Bone marrow (tissue), 2 donors: Measurements from ENCODE around the gene UPK1A.
A peak's percentile ranks its signal among the peaks of the same experiment; 100 is the strongest.

Experiments
- DNase-seq, 2 donors: peaks; one replicate each; lab custom pipeline; 2025; lab: John Stamatoyannopoulos, UW

UPK1A gene

DNA sequence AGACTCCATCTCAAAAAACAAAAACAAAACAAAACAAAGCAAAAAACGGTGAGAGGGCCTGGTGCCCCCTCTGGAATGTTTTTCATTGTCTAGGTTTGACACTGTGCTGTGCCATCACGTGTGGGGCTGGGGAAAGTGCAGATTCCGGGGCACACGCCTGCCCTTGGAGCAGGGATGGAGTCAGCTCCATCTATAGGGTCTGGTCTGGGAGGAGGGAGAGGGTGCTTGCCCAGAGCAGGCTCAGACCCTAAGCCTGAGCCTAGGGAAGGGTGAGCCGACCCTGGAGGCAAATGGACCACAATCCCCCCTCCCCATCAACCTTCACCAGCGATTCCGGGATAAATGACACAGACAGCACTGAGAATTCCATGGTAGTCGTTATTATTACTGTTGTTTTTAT, 27.1 kb downstream of the UPK1A start:
- DNase-seq: no peak

DNA sequence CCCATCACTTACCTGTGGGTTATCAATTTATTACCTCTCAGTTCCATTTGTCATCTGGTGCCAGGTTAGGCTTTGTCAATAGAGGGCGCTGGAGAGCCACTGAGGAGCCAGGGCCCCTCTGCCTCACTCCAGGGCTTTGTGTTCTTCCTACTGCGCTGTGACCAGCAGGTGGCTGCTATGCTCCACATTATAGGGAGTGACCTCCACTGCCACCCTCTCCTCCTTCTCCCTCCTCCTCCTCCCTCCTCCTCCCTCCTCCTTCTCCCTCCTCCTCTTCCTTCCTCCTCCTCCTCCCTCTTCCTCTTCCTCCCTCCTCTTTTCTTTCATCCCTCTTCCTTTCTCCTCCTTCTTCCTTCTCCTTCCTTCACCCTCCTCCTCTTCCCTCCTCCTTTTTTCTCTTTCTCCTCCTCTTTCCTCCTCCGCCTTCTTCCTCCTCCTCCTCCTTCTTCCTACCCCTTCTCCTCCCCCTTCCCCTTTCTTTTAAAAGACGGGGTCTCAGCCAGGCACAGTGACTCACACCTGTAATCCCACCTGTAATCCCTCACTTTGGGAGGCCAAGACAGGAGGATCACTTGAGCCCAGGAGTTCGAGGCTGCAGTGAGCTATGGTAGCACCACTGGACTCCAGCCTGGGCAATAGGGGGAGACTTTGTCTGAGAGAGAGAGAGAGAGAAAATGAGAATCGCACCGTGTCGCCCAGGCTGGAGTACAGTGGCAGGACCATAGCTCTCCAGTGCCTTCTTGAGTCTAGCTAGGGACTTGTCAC, 27.7 kb downstream of the UPK1A start:
- peak; percentile 50 to 84 for DNase-seq

DNA sequence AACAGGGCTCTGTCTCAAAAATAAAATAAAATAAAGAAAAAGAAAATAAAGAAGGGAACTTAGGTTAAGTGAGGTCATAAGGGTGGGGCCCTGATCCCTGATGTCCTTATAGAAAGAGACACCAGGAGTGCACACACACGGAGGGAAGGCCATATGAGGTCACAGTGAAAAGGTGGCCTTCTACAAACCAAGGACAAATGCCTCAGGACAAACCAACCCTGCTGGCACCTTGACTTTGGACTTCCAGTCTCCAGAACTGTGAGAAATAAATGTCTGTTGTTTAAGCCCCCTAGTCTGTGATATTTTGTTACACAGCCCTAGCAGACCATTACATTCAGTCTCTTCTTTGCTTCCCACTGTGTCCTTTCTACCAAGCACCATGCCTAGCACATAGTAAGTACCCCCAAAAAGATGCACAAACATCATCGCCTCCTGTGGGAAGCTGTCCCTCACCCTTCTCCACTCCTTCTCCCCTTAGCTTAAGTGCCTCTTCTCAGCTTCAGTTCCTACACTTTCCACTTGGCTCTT, 29.6 kb downstream of the UPK1A start:
- DNase-seq: no peak

DNA sequence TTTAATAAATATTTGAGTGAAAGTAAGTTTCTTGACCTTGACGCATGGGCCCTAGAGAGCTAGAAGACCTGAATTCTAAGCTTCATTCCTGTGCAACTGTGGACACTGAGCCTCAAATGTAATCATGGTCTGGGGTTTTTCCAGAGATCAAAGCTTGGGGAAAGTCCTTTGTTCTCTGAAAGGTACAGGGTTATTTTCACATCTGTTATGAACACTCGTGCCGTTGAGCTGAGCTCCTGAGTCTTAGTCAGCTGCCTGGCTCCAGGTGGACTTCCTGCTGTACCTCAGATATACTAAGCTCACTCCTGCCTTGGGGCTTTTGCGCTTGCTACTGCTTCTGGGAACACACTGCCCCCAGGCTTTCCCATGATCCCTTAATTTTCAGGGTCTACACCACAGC, 30.5 kb downstream of the UPK1A start:
- DNase-seq: no peak

DNA sequence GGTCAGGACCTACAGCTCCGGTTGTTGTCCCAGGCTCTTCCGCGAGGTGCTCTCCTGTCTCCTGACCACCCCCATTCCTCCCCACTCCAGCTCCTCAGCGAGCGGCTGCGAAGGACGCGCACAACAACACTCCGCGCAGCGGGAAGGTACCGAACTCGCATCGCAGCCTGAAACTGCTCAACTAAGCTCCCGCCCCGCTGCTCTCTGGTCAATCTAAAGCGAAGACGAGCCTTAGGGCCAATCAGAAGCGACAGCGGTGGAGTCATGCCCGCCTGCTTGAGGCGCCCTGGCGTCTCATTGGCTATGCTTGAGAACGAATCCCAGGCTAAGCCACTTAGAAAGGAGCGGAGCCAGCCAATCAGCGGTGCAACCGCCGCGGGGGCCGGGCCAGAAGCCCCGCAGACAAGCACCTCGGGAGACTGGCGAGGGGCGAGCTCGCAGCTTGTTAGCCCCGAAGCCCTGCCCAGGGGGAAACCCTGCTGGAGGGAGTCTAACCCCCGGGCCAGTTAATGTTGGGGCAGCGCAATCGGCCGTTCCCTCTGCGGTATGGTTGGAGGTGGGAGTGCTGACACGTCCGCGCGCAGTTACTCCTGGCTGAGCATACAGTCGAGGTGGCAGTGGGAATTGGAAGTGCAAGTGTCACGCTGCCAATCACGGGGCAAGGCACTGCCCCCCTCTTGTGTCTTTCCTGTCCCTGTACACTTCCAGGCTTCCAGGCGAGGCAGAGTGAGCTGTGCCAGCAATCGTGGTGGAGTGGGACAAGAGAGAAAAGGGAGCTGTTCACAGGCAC, 36.1 kb downstream of the UPK1A start:
- DNase-seq: peak; percentile 30 to 91

DNA sequence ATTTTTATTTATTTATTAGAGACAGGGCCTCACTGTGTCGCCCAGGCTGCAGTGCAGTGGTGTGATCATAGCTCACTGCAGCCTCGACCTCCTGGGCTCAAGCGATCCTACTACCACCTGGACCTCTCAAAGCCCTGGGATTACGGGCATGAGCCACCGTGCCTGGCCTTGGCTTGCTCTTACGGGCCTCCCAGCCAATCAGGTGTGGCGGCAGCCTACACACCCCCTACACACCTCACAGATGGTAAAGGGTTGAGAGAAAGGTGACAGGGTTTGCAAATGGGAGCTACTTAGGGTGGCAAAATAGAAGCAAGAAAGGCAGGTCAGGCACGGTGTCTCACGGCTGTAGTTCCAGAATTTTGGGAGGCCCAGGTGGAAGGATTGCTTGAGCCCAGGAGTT, 37.0 kb downstream of the UPK1A start:
- no peak for DNase-seq

DNA sequence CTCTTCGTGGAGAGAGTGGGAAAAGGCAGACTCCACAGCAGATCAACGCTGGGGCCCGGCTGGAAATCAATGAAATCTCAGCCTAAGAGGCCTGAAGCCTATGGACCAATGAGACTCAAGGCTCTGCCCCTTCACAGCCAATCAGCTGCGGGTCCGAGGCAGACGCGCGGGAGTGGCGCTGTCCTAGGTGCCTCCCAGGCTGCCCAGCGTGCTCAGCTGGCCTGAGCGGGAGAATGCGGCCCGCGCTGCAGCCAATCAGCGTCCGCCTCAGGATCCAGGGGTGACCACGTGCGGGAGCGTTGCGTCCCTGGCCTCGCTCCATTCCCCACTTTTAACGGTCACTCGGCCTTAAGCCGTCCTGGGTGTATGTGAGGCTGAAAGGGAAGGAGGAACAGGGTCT, 37.9 kb downstream of the UPK1A start, which contains the start of gene ZBTB32:
Gene ZBTB32 (plus strand): TSS at position 341 of the 400 bp plus-strand sequence. CDS start 10,069 bp downstream, outside the sequence.
- DNase-seq: no peak

DNA sequence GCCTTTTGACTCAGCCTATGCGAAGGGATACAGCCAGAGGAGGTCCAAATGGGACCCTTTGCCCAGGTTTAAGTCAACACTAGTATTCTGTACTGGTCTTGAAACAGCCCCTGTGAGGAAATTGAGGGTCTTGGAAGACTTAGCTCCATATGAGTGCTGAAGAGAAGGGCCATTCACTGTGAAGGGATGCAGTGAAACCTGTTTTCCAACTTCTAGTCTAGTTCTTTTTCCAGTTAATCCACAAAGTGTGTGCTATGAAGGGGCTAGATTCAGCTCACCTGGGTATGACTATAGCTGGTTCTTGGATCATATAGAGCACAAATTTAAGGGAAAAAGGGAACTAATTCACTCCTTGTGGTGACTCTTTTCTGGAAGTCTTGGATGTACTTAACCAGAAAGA, 42.1 kb downstream of the UPK1A start:
- DNase-seq: no peak

DNA sequence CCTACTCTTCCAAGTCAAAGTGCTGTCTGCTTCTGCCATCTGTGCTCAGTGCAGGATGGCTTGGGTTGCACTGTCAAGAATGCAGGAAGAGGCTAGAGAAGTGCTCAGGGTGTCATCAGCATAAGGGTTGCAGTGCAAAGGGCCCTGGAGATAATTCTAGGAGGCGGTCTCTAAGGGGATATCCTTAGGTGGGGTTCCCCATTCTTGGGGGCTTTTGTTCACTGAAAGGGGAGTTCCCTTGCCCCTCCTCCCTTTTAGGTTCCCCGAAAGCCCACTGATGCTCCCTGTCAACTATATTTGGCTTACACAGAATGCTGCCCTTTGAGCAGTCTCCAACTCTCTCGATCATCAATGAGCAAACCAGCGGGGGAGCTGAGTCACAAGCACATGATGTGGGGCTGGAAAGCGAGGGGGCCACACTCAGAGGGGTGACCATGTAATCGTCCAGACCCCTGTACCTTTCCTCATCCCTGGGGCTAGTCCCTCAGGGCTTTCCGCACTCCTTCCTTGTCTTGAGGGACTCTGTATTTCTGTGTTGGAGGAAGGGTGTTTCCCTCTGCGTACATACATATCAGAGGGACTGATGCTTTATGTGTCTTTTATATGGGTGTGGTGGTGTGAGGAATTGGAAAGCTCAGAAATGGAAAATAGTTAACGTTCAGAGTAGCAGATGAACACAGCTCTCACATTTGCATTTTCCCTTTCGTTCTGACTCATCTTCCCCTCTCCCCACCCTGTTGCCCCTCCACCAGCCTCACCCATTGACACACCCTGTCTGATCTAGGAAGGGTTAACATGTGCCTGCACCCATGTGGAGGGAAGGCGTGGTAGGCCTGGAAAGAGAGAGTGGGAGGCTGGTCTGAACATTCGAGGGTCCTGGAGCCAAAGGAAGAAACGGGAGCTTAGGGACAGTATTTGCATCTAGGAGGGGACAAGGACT, 44.7 kb downstream of the UPK1A start:
- no peak for DNase-seq

DNA sequence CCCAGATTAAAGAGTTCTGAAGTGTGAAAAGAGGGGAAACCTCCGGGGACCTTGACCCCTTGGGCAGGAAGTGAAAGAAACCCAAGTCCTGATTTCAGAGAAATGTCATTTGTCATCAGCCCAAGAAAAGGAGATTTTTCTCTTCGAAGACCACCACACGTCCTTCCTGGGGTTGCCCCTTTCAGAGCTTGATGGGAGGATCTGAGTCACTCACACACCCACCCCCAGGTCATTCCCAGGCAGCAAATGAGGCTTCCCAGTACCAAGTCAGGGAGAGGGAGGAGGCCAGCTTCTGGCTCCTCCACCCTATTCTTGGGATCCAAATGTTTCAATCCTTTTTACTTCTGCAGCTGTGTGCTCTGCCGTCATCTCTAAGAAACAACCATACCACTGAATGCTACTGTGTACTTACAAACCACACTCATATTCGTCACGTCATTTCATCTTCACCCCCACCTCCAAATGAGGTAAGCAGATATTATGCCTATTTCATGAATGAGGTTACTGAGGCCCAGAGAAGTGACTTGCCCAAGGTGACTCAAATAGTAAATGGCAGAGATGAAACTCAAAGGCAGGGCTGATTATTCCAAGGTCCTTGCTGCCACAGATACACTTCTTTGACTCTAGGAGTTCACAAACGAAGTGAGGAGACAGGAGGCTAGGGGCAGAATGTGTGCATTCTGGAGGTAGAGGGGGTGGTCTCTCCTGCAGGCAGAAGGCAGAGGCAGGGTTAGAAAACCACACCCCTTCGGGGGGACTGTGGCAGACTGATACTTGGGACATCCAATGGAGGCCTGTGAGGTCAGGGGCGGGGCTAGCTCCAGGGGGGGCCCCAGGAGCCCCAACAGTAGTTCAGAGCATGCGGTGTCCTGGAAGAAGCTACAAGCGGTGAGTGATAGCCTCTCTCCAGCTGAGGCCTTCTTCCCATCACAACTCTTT, 46.5 kb downstream of the UPK1A start:
- no peak for DNase-seq

DNA sequence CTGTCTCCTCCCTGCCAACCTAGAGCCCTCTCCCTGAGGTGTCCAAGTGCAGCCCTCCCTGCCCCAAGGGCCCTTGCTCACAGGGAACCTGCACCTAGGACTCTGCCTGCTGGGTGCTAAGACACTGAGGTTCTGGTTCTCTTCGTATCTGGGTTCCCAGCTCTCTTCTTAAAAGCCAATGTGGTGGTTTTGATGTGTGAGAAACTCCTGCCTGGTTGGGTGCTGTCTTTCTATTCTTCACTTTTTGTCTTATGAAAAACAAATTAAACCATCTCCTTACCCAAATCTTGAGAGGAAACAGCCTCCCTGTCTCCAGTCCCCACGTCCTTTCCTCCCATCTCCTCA, 47.2 kb downstream of the UPK1A start:
- DNase-seq: no peak

DNA sequence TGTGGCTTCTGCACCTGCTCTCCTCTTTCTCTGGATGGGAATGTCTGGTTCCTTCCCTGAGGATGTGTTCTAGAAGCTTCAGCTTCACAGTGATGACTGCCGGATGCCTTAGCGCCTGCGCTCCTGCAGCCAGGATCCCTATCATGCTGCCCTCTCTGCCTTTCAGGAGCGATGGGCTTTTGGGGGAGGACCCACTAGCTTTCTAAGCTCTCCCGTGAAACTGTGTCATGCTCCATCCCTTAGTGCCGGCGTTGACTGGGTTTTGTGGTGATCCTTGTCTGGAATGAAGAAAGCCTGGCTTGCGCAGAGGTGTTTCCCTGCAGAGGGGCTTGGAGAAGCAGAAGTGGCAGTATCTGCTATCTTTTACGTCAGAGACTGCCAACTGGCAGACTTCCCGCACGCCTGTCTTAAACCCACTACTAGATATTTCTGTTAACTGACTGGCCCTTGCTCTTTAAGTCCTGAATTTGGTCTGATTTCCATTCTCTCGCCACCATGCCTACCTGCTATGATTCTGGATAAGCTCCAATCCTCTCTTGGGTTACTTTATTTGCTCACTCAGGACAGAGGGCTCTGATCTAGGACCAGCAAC, 47.7 kb downstream of the UPK1A start:
- DNase-seq: no peak

DNA sequence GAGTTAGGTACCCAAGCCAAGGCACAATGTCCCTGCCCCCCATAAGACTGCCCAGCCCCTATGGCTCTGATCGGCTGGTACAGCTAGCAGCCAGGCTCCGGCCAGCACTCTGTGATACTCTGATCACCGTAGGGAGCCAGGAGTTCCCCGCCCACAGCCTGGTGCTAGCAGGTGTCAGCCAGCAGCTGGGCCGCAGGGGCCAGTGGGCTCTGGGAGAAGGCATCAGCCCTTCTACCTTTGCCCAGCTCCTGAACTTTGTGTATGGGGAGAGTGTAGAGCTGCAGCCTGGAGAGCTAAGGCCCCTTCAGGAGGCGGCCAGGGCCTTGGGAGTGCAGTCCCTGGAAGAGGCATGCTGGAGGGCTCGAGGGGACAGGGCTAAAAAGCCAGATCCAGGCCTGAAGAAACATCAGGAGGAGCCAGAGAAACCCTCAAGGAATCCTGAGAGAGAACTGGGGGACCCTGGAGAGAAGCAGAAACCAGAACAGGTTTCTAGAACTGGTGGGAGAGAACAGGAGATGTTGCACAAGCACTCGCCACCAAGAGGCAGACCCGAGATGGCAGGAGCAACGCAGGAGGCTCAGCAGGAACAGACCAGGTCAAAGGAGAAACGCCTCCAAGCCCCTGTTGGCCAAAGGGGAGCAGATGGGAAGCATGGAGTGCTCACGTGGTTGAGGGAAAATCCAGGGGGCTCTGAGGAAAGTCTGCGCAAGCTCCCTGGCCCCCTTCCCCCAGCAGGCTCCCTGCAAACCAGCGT, 48.5 kb downstream of the UPK1A start:
- DNase-seq: no peak

DNA sequence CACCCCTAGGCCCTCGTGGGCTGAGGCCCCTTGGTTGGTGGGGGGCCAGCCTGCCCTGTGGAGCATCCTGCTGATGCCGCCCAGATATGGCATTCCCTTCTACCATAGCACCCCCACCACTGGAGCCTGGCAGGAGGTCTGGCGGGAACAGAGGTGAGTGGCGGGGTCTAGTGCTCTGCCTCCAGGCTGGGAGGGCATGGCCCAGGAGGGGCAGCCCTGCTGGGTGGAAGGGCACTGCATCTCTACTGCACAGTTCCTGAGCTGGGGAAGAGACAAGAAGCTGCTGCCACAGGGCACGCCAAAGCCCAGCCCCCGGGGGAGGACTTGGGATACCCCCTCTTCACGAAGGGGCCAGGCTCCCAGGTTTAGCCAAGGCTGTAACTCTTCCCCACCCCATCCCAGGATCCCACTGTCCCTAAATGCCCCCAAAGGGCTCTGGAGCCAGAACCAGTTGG, 49.1 kb downstream of the UPK1A start:
- DNase-seq: no peak

DNA sequence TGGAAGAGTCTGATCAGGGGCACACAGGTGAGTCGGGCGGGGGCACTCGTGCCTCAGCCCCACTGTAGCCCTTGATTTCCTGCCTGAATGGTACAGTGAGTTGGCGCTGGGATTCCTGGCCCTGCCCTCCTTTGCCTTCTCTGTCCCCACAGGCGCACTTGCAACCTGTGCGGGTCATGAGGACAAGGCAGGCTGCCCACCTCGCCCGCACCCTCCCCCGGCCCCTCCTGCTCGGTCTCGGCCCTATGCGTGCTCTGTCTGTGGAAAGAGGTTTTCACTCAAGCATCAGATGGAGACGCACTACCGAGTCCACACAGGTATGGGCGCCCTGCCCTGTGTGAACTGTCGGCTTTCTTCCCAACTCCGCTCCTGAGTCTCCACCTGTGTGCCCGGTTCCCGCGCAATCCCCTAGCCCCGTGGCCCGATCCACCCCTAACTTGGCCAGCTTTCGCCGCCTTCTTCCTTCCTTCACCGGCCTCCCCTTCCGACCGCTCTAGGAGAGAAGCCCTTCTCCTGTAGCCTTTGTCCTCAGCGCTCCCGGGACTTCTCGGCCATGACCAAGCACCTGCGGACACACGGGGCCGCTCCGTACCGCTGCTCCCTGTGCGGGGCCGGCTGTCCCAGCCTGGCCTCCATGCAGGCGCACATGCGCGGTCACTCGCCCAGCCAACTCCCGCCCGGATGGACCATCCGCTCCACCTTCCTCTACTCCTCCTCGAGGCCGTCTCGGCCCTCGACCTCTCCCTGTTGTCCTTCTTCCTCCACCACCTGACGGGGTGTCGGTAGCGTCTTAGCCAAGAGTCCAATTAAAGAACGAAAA, 49.9 kb downstream of the UPK1A start:
- DNase-seq: no peak

DNA sequence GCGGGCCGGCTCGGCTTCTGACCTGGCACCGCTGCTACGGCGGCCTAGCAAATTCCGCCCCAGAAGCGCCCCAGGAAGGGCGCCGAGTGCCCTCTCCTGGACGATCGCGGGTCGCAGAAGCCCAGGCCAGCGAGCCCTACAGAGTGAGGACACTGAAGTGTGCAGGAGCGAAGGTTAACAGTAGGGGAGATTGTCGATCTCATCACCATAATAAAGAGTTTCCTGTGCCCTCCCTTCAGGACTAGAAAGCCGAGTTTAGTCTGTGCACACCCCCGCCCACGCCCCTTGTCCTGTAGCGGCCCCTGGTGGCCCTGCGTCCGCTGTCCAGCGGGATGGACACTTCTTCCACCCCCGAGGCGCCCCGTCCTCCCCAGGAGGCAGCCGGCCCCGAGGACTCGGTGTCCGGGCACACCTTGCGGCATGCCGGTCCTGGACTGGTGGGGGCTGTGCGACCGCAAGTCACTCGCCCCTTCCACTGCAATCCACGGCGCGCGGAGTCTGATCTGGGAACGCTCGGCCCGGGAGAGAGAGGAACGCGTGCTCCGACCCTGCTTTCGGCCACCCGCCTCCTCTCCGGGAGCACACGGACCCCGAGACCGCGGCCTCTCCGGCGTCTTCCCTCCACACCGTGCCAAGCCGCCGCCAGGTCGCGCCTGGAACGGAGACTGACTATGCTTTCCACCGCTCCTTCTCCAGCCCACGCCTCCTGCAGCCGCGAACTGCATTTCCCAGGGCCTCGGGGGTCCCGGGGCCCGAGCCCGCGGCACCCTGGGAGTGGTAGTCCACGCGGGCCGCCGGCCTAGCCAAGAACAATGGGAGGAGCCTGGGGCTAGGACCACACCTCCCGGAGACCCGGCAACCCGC, 50.7 kb downstream of the UPK1A start:
- DNase-seq: peak; percentile 85 to 93

DNA sequence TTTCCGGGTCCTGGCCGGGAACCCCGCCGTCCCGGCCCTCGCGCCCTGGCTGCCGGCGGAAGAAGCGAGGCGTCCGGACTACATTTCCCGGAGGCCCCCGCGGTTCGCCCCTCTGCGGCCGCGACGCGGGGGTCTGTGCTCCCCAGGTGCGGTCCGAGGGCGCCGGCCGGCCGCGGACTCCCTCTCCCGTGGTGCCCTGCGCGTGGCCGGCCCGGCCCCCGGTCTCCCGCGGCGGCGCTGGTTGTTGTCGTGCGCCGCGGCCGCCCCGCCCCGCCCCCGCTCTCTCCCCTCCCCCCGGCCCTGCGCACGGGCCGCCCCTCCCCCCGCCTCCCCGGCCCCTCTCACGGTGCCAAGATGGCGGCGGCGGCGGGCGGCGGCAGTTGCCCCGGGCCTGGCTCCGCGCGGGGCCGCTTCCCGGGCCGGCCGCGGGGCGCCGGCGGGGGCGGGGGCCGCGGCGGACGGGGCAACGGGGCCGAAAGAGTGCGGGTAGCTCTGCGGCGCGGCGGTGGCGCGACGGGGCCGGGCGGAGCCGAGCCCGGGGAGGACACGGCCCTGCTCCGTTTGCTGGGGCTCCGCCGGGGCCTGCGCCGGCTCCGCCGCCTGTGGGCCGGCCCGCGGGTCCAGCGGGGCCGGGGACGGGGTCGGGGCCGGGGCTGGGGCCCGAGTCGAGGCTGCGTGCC, 51.5 kb downstream of the UPK1A start, which contains the start of gene KMT2B:
Gene KMT2B (plus strand): TSS at position 339 of the 680 bp plus-strand sequence. CDS start 16 bp downstream, at position 355.
- DNase-seq: peak in 1 of 2 donors; percentile 84
